ENCODE data around the gene NR2C2.
"Not testable (repeated sequence)": the region's sequence is repeated elsewhere in the genome, so short reads cannot be mapped to it uniquely, and the experiment has no call there.

The NR2C2 gene

DNA sequence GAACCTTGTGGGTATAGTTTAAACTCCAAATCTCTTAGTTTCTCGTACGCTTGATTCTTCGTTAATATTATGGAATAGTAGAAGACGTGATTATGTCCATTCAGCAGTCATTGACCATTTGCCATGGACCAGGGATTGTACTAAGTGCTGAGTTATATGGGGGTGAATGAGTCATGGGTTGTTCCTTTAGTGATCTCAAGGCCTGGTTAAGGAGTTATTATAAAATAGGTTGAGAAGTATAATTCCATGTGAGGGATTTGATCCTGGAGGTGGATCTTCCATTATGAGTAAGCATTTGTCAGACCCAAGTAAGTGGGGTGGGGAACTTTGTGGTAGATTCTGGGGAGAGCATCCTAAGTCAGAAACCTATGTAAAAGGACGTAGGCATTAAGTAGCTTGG is 15.4 kb downstream of the NR2C2 start:
- DNase-seq, result peak; percentile 45

GRCh38 chr3:14967285-14967684 is 19.9 kb downstream of the NR2C2 start:
- DNase-seq, result no peak

DNA sequence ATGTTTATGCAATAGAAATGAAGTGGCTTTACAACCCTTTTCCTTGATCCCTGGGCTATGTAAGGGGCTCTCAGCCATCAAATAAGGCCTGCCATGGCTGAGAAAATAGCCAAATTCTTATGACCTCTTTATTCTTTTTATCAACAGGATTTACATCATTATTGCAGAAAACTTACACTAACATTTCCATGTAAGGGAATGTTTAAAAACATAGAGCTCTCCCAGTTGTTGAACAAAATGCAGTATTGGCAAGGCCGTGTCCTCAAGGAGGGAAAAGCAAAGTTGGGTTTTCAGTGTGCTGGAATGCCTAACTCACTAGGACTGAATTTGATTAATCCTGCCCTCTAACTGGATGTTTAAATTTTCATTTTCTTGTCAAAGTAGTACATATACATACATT is 22.3 kb downstream of the NR2C2 start:
- DNase-seq, result no peak

GRCh38 chr3:14976317-14976716 is 28.9 kb downstream of the NR2C2 start:
- no peak for DNase-seq

DNA sequence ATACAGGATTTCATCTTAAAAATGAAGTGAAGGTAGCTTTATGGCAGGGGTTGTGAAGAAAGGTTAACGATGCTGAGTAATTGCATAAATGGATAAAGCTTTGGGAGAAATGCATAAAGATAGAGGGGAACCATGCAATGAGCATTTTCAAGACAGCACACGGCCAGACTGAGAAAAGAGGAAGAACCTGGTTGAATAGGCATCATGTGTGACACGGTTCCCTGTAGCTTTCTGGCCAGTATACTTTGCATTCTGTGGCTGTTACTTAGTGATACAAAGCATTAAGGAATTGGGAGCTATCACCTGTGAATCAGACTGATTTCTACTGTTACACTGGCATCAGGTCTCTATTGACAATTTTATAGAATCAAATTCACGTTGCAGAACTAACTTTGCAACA is 33.3 kb downstream of the NR2C2 start:
- DNase-seq, result no peak

- no peak for DNase-seq
Observed at GRCh38 chr3:14984581-14985113, 37.3 kb downstream of the NR2C2 start.

GRCh38 chr3:14988988-14989394 is 41.6 kb downstream of the NR2C2 start:
- no peak for DNase-seq

DNA sequence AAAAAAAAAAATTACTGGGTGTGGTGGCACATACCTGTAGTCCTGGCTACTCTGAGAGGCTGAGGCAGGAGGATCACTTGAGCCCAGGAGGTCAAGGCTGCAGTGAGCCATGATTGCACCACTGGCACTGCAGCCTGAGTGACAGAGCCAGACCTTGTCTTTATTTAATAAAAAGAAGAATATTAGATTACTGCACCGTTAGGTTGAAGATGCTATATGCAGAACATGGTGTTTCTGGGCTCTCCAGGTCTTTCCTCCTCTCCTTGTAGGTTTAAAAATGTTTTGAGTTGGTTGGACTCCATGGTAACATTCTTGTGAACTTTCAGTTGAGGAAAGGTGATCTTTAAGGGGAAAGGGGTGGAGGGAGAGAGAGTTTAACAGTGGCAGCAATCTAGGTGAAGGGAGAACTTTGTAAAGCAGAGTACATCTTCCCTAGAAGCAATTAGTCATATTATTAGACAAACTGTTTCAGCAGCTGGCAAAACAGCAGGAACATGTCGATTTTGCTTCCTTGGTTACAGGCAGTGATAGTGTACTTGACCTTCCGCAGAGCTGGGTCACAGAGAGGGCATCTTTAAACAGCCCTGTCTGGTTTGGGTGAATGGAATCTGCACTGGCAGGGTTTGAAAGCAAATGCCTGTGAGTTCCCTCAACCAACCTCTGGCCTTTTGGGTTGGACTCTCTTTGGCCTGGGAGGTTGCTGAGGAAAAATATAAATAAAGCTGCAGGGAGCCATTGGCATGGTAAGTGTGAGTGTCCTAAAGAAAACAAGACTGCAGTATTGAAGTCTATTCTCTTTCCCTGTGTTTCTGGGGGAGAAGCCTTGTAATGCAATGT is 42.8 kb downstream of the NR2C2 start:
- no peak for DNase-seq

- DNase-seq, result no peak
Observed at GRCh38 chr3:14990780-14991148, 43.4 kb downstream of the NR2C2 start.

DNA sequence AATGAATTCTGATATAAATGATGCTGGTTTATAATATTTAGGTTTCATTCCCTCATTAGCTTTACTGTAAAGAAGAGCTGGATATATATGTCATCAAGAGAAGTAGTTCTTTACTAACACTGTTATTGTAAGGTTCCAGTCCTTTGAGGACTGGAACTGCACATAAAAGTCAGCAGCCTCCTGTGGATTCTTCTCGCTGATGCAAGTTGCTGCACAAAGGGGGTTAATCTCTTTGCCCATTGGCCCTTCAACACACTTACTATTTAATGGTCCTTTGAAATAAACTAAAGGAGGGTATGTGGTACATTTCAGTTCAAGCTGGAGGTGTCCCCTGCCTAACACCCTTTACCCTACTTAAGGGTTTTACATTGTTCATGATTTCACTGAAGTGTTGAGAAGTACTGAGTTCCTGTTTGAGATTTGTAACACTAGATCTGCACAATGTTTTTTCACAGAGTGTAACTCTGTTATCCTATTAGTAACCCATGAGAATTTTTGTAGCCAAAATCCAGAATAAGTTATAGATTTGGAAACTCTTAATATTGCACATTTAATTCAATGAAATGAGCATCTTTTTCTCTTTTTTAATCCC is 43.9 kb downstream of the NR2C2 start:
- no peak for DNase-seq

DNA sequence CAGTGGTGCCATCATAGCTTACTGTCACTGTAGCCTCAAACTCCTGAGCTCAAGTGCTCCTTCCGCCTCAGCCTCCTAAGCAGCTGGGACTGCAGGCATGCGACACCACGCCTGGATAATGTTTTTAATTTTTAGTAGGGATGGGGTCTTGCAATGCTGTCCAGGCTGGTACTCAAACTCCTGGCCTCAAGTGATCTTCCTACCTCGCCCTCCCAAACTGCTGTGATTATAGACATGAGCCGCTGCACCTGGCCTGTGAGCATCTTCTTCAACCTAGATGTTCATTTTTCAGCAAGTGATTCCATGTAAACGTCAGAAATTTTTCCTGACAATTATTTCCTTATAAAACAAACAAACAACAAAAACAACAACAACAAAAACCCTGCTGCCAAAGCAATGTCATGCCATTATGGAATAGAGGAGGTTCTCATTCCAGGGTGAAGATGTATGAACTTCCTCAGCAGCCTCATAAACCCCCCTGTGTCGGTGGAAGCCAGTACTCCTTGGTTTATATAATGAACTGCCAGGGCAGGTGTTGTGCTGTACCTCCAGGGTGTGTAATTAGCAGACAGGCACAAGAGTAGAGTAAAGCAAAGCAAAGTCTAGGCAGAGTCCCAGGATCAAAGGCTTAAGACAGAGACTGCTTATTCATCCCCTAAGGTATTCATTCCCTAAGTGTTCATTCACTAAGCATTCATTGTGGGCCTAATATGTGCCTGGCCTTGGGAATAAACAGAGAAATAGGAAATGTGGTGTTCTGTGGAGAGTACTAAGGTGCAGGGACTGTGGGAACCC is 44.6 kb downstream of the NR2C2 start:
- DNase-seq, result no peak

DNA sequence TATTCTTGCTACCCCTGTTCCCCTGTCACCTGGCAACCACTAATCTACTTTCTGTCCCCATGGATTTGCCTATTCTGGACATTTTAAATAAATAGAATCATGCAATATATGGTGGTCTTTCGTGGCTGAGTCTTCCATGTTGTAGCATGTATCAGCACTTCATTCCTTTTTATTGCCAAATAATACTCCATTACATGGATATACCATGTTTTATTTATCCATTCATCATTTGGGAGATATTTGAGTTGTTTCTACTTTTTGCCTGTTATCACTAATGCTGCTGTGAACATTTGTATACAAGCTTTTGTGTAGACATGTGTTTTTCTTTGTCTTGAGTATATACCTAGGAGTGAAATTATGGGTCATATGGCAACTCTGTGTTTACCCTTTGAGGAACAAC is 50.6 kb downstream of the NR2C2 start:
- no peak for DNase-seq

GRCh38 chr3:14999182-14999581 is 51.8 kb downstream of the NR2C2 start:
- not testable (repeated sequence) for DNase-seq

DNA sequence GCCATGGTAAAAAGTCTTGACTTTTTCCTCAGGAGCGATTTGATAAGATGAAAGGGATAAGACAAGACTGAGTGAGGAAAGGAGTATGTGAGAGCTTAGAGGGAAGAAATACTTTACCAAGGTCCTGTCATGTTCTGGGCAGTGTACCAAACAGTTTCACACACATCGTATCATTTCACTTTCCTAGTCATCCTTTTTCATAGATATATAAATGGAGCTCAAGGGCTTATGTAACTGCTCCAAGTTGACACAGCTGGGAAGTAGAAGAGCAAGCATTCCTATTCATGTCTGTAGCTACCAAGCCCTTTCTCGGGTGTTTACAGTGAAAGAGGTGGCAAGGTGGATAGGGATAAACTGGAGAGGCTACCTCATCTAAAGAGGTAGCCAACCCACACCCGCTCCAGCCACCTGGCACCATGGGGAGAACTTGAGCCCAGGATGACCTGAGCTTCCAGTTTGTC is 60.3 kb downstream of the NR2C2 start:
- peak; percentile 75 for DNase-seq

- DNase-seq, result no peak
Observed at GRCh38 chr3:15009167-15009566, 61.8 kb downstream of the NR2C2 start.

DNA sequence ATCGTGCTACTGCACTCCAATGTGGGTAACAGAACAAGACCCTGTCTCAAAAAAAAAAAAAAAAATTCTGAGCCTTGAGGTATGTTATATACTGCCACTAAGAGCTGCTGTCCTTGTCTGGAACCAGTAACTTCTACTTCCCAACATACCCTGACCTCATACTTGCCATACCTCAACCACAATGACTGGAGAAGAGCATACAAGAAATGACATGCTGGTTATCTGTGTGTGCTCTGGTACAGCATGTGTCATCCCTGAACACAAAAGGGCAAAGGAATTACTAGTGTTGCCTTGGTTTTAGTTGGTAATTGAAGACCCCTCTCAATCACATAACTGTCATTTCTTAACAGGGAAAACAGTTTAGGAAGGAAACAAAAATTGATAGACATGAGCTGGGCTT is 63.3 kb downstream of the NR2C2 start:
- DNase-seq, result no peak

DNA sequence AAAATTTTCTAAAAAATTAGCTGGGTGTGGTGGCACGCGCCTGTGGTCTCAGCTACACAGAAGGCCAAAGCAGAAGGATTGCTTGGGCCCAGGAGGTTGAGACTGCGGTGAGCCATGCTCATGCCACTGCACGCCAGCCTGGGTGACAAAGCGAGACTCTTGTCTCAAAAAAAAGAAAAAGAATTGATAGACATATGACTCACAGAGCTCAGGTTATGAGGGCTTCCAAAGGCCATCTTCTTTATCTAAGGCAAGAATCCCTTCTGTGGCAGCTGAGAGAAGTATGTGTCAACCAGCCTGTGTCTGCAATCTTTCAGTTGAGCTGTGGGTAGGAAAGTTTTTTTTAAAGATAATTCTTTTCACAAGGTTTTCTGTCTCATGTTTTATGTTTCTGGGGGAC is 63.8 kb downstream of the NR2C2 start:
- no peak for DNase-seq

DNA sequence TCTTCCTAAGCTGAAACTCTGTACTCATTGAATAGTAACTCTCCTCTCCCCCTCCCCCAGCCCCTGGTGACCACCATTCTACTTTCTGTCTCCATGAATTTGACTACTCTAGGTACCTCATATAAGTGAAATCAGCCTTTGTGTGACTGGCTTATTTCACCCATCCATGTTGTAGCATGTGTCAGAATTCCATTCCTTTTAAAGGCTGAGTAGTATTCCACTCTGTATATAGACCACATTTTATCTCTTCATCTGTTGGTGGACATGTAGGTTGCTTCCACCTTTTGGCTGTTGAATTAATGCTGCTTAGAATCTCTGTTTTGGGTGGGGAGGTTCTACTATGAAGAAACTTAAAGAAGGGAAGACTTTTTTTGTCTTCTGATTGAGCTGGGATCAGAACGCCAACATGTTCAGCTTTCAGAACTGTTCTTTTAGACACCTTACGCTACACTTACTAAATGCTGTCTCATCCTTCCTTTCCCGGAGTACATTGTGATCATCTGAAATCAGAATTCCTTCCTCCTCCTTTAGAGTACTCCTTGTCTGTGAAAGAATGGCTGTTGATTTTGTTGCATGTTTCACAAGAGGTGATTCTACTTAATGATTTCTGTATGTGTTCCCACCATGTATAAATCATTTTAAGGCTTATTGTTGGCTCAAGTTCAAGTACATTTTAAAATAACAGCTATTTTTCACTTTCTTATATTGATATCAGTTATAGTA is 67.4 kb downstream of the NR2C2 start:
- DNase-seq, result no peak

DNA sequence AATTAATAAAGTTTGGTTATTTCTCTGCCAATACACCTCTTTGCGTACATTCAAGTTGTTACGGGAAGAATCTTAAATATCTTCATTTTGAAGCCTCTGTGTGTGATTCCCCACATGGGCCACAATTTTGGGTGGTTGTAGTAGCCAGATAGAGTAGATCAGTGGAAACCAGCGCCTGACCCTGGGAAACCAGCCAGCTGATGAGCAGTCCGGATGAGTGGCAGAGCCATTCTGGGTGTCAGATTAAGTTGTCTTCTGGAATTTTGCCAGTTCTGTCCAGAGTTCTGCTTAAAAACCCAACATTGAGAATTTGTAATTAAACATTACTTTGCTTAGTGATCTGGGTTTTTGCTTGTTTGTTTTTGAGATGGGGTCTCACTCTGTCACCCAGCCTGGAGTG is 68.1 kb downstream of the NR2C2 start:
- no peak for DNase-seq

DNA sequence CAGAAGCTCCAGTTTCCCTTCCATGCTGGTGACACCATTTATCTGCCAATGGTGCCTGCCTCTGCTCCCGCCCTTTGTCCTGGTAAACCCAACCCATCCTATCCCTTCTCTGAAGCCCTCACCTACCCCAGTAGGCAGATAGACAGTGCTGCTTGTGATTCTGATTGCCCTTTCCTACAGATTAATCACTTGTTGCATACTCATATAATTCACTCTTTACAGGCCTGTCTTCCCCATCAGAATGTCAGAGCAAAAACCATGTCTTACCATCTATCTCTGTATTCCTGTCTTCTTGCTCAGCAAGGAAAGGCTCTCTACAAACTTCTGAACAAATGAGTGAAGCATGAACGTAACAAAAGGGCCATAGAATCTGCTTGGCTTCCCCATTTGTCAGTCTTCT is 69.8 kb downstream of the NR2C2 start:
- no peak for DNase-seq

DNA sequence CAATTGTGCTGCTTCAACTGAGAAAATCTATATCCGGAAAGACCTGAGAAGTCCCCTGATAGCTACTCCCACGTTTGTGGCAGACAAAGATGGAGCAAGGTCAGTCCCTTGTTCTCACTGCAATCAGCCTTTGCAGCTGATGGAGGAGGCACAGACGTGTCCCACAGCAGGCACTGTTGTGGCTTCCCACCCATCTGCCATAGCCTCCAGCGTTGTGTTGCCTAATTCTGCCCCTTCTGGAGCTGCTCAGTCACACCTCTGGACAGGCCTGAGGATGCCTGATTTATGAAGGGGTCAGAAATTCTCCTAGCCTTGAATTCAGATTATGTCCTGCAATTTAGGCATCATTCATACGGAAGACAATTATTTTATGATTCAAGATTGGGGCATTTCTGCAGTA is 75.9 kb downstream of the NR2C2 start:
- DNase-seq, result no peak

DNA sequence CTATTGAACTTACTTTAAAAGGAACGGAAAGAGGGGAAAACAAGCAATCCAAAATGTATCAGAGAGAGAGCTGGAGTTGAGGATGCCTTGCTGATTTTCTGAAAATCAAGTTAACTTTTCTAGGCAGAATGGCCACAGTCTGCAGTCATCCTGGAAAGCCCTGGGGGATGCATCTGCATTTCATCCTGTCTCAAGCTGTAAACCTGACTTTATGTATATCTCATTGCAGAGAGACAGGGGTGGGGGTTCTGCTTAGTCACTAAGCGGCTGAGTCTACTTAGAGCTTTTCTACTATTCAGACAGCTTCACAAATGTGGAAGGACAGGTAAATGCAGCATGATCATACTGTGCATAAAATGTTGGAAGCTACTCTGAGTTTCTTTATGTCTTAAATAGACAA is 76.3 kb downstream of the NR2C2 start:
- DNase-seq, result no peak

GRCh38 chr3:15029625-15030024 is 82.2 kb downstream of the NR2C2 start:
- DNase-seq, result no peak

Measured in NCI-H226 (cell line).